ENCODE results near the gene TGIF2LX. TPM values are rescaled to one million over a fixed set of nuclear protein-coding genes. Genes with fewer than 3 reads are reported as not detected.
"Not testable (repeated sequence)": the region's sequence is repeated elsewhere in the genome, so short reads cannot be mapped to it uniquely, and the experiment has no call there.

Gene TGIF2LX
- total RNA-seq = not detected

DNA sequence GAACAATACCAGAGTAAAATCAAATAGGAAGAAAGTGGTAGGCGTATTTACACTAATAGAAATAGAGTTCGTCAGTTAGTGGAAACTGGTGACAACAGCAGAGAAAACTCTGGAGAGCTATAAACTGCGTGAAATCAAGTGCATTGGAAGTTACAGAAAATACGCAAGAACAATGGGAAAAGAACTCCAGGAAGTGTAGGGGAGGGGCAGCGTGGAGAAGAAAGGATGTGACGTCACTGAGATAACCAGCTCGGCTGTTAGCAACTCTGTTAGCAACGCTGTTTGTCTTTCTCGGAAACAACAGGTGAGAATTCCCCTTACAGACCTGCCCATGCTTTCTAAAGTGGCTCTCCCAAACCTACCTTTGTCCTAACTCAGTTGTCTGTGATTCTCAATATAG, at the start of gene TGIF2LX:
Gene TGIF2LX (plus strand): TSS at position 244 of the 400 bp plus-strand sequence. CDS start 178 bp downstream, outside the sequence.
- CTCF ChIA-PET; H3K36me3 Mint-ChIP-seq (ENCODE audit: low read depth); H3K9me3 Mint-ChIP-seq; H3K4me1 Mint-ChIP-seq; H3K4me3 Mint-ChIP-seq; H3K27me3 Mint-ChIP-seq; POLR2A ChIA-PET; DNase-seq; H3K27ac Mint-ChIP-seq: not testable (repeated sequence)

DNA sequence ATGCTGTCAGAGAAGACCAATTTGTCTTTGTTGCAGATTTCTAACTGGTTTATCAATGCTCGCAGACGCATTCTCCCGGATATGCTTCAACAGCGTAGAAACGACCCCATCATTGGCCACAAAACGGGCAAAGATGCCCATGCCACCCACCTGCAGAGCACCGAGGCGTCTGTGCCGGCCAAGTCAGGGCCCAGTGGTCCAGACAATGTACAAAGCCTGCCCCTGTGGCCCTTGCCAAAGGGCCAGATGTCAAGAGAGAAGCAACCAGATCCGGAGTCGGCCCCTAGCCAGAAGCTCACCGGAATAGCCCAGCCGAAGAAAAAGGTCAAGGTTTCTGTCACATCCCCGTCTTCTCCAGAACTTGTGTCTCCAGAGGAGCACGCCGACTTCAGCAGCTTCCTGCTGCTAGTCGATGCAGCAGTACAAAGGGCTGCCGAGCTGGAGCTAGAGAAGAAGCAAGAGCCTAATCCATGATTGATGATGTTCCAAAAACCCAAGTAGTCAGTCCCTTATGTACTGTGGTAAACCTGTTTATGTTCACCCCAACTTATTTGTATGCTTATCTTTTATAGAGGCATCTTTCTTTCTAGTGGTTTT, 728 bp downstream of the TGIF2LX start:
- H3K9me3 Mint-ChIP-seq; POLR2A ChIA-PET; H3K36me3 Mint-ChIP-seq (ENCODE audit: low read depth); H3K27me3 Mint-ChIP-seq; H3K4me3 Mint-ChIP-seq; H3K27ac Mint-ChIP-seq; CTCF ChIA-PET; H3K4me1 Mint-ChIP-seq; DNase-seq: not testable (repeated sequence)

DNA sequence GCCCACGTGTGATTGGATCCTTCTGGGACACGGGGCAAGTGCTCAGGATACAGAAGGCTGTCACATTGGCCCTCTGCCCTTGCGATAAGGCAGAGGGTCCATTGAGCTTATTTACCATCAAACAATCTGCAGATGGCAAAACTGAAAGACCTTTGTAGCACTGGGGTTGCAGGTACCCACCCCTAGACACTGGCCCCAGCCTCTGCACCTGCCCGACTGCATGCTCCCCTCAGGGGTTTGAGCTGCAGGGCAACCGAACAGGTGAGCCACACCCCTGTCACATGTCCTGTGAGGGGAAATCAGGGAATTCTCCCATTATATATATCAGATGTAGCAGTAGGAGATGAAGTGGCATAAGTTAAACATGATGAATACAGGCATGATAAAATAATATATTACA, 21.4 kb downstream of the TGIF2LX start:
- H3K9me3 Mint-ChIP-seq; H3K27me3 Mint-ChIP-seq; DNase-seq; POLR2A ChIA-PET; H3K4me1 Mint-ChIP-seq; H3K36me3 Mint-ChIP-seq (ENCODE audit: low read depth); CTCF ChIA-PET; H3K4me3 Mint-ChIP-seq; H3K27ac Mint-ChIP-seq: not testable (repeated sequence)

DNA sequence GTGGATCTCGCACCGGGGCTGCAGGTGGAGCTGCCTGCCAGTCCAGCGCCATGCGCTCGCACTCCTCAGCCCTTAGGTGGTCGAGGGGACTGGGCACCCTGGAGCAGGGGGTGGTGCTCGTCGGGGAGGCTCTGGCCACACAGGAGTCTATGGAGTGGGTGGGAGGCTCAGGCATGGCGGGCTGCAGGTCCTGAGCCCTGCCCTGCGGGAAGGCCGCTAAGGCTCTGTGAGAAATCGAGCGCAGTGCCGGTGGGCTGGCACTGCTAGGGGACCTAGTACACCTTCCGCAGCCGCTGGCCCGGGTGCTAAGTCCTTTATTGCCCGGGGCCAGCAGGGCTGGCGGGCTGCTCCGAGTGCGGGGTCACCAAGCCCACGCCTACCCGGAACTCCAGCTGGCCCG, 43.9 kb downstream of the TGIF2LX start:
- DNase-seq; H3K9me3 Mint-ChIP-seq; CTCF ChIA-PET; POLR2A ChIA-PET; H3K4me1 Mint-ChIP-seq; H3K27me3 Mint-ChIP-seq; H3K27ac Mint-ChIP-seq; H3K36me3 Mint-ChIP-seq (ENCODE audit: low read depth); H3K4me3 Mint-ChIP-seq: not testable (repeated sequence)
